ENCODE data around the gene VAMP8. TPM values are rescaled to one million over a fixed set of nuclear protein-coding genes. Genes with fewer than 3 reads are reported as not detected.

The VAMP8 gene
- 86.1 and 89.6 TPM in 2 replicates for total RNA-seq

DNA sequence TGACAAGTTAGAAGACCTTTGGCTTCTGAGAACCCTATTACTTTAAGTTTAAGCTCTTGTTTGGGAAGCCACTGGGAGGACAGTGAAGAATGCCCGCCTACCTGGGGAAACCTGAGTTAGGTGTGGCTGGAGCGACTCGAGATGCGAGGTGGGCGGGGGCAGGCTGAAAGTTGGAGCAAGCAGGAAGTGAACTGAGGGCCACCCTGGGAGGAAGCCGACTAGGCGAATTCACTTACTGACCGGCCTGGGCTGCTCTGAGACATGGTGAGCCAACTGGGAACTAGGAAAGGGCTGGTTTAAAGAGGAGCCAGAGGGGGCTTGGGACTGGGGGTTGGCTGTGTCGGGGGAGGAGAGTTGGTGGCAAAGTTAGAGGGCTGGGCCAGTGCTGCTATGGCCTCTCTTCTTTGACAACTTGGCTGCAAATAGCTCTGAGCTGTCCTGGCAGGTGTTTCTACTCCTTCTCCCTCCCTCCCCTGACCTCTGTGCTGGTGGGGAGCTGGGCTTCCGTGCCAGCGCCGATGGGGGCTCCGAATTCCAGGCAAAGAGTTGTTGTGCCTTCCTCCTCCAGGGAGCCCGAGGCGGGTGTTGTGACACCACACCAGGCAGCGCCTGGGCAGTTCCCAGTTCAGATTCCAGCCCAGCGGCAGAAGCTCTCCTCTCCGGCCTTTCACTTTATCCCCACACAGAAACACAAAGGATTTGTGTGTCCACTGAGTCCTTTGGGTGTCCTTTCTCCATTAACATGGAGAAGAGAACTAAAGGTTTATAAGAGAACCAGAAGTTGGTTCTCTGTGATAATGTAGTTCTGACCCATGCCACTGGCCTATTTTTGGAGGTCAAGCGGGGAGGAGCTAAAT, at the start of gene VAMP8:
VAMP8 (plus strand) TSS at position 201 of the 857 bp plus-strand sequence; CDS start at position 262, 61 bp downstream.
- DNase-seq (ENCODE audit: low spot score) = peak; percentile 52
- Mint-ChIP-seq H3K4me1 (ENCODE audit: low read depth) (peaks cover 35% of the 10 kb centered on the region), H3K27me3 (ENCODE audit: insufficient read depth) (peaks cover 3% of the 10 kb centered on the region), H3K27ac (peak within 1 kb of the TSS; percentile 86), H3K4me3 (peak within 1 kb of the TSS; percentile 91), H3K9me3 (no peaks in the 10 kb centered on the region), H3K36me3 (ENCODE audit: low read depth) (peaks cover 17% of the 10 kb centered on the region)
- intact Hi-C loops (cut with micrococcal nuclease) = loop anchor here (1.0 to 2.0 kb wide), 2 partner anchors 16 to 17 kb away; partner anchors contain the start of genes GGCX and RNF181

DNA sequence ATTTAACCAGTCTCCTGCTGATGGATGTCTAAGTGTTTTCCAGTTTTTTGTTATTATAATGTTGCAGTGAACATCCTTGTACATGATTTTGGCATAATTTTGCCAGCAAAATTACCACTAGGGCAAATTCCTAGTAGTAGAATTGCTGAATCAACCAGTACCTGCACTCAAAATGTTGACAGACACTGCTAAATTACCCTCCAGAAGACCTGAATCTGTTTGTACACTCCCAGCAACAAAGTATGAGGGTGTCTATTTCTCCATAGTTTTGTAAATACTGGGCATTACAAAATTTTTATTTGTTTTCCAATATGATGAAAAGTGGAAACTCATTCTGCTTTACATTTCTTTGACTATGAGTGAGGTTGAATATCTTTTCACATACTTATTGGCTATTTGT, 49.6 kb upstream of the VAMP8 start:
- Mint-ChIP-seq H3K9me3 (no peaks in the 10 kb centered on the region), H3K27me3 (ENCODE audit: insufficient read depth) (peaks cover 22% of the 10 kb centered on the region), H3K36me3 (ENCODE audit: low read depth) (no peaks in the 10 kb centered on the region), H3K4me1 (ENCODE audit: low read depth) (no peaks in the 10 kb centered on the region), H3K27ac (no peak overlapping the region), H3K4me3 (no peak overlapping the region)
- intact Hi-C loops (cut with micrococcal nuclease) = no loop called here
- no peak for DNase-seq (ENCODE audit: low spot score)

DNA sequence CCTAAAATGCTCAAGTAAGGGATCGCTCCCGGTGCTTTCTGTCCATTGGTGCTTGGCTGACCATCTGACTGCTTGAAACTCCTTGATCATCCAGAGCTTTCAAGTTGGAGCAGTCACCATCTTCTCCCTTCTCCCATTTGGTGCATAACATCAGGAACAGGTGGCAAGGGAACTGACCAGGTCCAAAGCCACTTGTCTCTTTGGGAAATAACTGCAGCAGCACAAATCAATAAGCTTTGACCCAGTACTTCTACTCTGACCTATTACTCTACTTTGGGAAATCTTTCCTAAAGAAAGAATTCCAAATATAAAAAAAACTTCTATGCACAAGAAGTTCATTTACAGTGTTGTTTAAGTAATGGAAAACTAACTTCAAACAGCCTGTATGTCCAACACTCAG, 49.0 kb upstream of the VAMP8 start:
- intact Hi-C loops (cut with micrococcal nuclease) = no loop called here
- no peak overlapping the region for H3K27ac Mint-ChIP-seq
- no peaks in the 10 kb centered on the region for H3K4me1 Mint-ChIP-seq (ENCODE audit: low read depth)

DNA sequence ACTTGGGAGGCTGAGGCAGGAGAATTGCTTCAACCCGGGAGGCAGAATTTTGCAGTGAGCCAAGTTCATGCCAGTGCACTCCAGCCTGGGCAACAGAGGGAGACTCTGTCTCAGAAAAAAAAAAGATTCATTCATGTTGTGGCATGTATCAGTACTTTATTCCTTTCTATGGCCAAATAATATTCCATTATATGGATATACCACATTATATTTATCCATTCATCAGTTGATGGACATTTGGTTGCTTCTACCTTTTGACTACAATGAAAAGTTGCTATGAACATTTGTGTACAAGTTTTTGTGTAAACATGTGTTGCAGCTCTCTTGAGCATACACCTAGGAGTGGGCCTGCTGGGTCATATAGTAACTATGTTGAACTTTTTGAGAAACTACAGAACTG, 47.6 kb upstream of the VAMP8 start:
- H3K27me3 Mint-ChIP-seq (ENCODE audit: insufficient read depth) = peaks cover 22% of the 10 kb centered on the region
- no peak overlapping the region for H3K4me3 Mint-ChIP-seq

More for the DNA sequence above, 49.0 kb upstream of the VAMP8 start:
- Mint-ChIP-seq H3K27me3 (ENCODE audit: insufficient read depth) (peaks cover 22% of the 10 kb centered on the region), H3K36me3 (ENCODE audit: low read depth) (no peaks in the 10 kb centered on the region), H3K9me3 (no peaks in the 10 kb centered on the region), H3K4me3 (no peak overlapping the region)
- DNase-seq (ENCODE audit: low spot score) = no peak

GRCh38 chr2:85531589-85531988, 45.8 kb upstream of the VAMP8 start:
- Mint-ChIP-seq H3K36me3 (ENCODE audit: low read depth) (peaks cover 2% of the 10 kb centered on the region), H3K4me1 (ENCODE audit: low read depth) (peaks cover 4% of the 10 kb centered on the region), H3K27me3 (ENCODE audit: insufficient read depth) (peaks cover 20% of the 10 kb centered on the region), H3K9me3 (no peaks in the 10 kb centered on the region), H3K27ac (no peak overlapping the region), H3K4me3 (no peak overlapping the region)
- intact Hi-C loops (cut with micrococcal nuclease) = no loop called here
- no peak for DNase-seq (ENCODE audit: low spot score)

More for the DNA sequence above, 47.6 kb upstream of the VAMP8 start:
- no peak overlapping the region for H3K27ac Mint-ChIP-seq
- intact Hi-C loops (cut with micrococcal nuclease) = no loop called here
- DNase-seq (ENCODE audit: low spot score) = no peak
- H3K9me3 Mint-ChIP-seq = no peaks in the 10 kb centered on the region
- H3K4me1 Mint-ChIP-seq (ENCODE audit: low read depth) = no peaks in the 10 kb centered on the region
- H3K36me3 Mint-ChIP-seq (ENCODE audit: low read depth) = no peaks in the 10 kb centered on the region

DNA sequence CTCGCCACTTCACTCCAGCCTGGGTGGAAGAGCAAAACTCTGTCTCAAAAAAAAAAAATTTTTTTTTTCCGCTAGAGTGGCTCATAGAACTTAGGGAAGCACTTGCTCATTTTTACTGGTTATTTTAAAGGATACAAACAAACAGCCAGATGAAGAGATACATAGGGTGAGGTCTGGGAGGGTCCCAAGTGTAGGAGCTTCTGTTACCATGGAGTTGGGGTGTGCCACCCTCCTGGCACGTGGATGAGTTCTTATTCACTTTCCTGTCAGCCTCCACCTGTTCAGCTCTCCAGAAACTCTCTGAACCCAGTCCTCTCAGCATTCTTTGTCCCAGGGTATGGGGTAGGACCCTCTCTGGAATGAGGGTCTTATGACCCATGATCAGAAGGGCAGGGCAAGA, 43.3 kb upstream of the VAMP8 start:
- Mint-ChIP-seq H3K4me3 (no peak overlapping the region), H3K9me3 (no peaks in the 10 kb centered on the region), H3K4me1 (ENCODE audit: low read depth) (peaks cover 21% of the 10 kb centered on the region), H3K36me3 (ENCODE audit: low read depth) (peaks cover 4% of the 10 kb centered on the region), H3K27ac (no peak overlapping the region), H3K27me3 (ENCODE audit: insufficient read depth) (peaks cover 7% of the 10 kb centered on the region)
- no peak for DNase-seq (ENCODE audit: low spot score)
- intact Hi-C loops (cut with micrococcal nuclease) = no loop called here

- Mint-ChIP-seq H3K9me3 (no peaks in the 10 kb centered on the region), H3K36me3 (ENCODE audit: low read depth) (peaks cover 6% of the 10 kb centered on the region), H3K27ac (no peak overlapping the region), H3K4me1 (ENCODE audit: low read depth) (peaks cover 21% of the 10 kb centered on the region), H3K27me3 (ENCODE audit: insufficient read depth) (peaks cover 3% of the 10 kb centered on the region), H3K4me3 (no peak overlapping the region)
- intact Hi-C loops (cut with micrococcal nuclease) = loop anchor here (5.0 kb wide), 1 partner anchor 572 kb away; the partner anchor contains the start of genes POLR1A and PTCD3
- DNase-seq (ENCODE audit: low spot score) = no peak
Measured at GRCh38 chr2:85534881-85535280, 42.5 kb upstream of the VAMP8 start.

- Mint-ChIP-seq H3K4me1 (ENCODE audit: low read depth) (peaks cover 35% of the 10 kb centered on the region), H3K36me3 (ENCODE audit: low read depth) (peaks cover 22% of the 10 kb centered on the region), H3K27ac (no peak overlapping the region), H3K27me3 (ENCODE audit: insufficient read depth) (no peaks in the 10 kb centered on the region), H3K4me3 (no peak overlapping the region), H3K9me3 (no peaks in the 10 kb centered on the region)
- intact Hi-C loops (cut with micrococcal nuclease) = loop anchor here (5.0 kb wide), 1 partner anchor 571 kb away; the partner anchor contains the start of genes POLR1A and PTCD3
- DNase-seq (ENCODE audit: low spot score) = no peak
Measured at GRCh38 chr2:85536479-85536878, 40.9 kb upstream of the VAMP8 start.

DNA sequence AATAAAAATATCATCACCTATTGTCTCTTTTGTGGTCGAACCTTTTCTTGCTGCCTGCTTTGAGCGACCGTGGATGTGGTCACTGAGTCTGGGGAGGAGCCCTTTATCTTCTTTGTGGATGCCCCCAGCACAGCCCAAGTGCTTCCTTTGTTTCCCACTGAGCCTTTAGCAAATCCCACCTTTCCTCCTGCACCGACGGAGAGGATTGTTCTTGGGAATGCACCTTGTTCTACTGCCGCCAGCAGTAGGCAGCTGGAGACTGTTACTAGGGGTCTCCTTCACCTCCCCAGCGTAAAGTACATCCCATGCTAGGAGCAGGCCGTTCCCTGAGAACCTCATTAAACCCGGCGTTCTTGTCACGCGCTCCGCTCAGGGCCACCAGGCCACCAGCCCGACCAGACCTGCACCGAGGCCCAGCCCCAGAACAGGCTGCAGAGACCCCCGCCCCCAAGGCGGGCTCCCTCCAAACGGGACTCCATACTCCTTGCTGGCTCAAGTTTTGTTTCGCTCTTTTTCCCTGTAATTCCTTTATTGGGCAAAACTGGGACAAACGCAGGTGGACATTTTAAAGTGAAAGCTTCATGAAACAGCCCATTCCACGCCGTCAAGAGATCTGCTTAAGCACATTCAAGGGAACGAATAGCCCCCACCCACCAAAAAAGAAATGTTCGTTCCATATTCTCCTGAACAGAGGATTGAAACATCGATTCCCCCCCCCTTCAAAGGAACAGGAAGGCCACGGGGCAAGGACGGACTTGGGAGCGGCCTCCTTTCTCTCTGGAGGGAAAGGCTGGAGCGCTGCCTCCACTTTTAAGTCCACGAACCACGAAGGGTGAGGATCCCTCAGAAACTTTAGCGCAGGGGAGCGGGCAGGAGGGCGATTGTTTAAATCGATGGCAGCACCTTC, 39.5 kb upstream of the VAMP8 start:
- H3K27me3 Mint-ChIP-seq (ENCODE audit: insufficient read depth) = no peaks in the 10 kb centered on the region
- peak; percentile 8 for DNase-seq (ENCODE audit: low spot score)
- peaks cover 36% of the 10 kb centered on the region for H3K36me3 Mint-ChIP-seq (ENCODE audit: low read depth)
- H3K9me3 Mint-ChIP-seq = no peaks in the 10 kb centered on the region
- peak overlapping the region; percentile 99 for H3K4me3 Mint-ChIP-seq
- intact Hi-C loops (cut with micrococcal nuclease) = loop anchor here (1.0 to 5.0 kb wide), 5 partner anchors 47 to 569 kb away; partner anchors contain the start of genes ELMOD3, POLR1A, PTCD3 and RETSAT
- H3K4me1 Mint-ChIP-seq (ENCODE audit: low read depth) = peaks cover 49% of the 10 kb centered on the region
- peak overlapping the region; percentile 97 for H3K27ac Mint-ChIP-seq

- intact Hi-C loops (cut with micrococcal nuclease) = loop anchor here (1.0 to 5.0 kb wide), 10 partner anchors 14 to 569 kb away; partner anchors contain the start of genes ELMOD3, GGCX, POLR1A and PTCD3
- Mint-ChIP-seq H3K4me3 (peak within 1 kb of the TSS; percentile 99), H3K27ac (peak within 1 kb of the TSS; percentile 97), H3K27me3 (ENCODE audit: insufficient read depth) (no peaks in the 10 kb centered on the region), H3K4me1 (ENCODE audit: low read depth) (peaks cover 56% of the 10 kb centered on the region), H3K9me3 (no peaks in the 10 kb centered on the region), H3K36me3 (ENCODE audit: low read depth) (peaks cover 45% of the 10 kb centered on the region)
- DNase-seq (ENCODE audit: low spot score) = peak; percentile 88
Measured at GRCh38 chr2:85538507-85539360, 38.7 kb upstream of the VAMP8 start, which contains the start of gene MAT2A. Gene MAT2A (plus strand): TSS chr2:85539168. CDS start chr2:85539288, 120 bp downstream.

GRCh38 chr2:85539361-85540132, 37.8 kb upstream of the VAMP8 start:
- Mint-ChIP-seq H3K27ac (peak overlapping the region; percentile 97), H3K27me3 (ENCODE audit: insufficient read depth) (no peaks in the 10 kb centered on the region), H3K4me1 (ENCODE audit: low read depth) (peaks cover 63% of the 10 kb centered on the region), H3K4me3 (peak overlapping the region; percentile 99), H3K9me3 (no peaks in the 10 kb centered on the region), H3K36me3 (ENCODE audit: low read depth) (peaks cover 52% of the 10 kb centered on the region)
- peak; percentile 68 for DNase-seq (ENCODE audit: low spot score)
- intact Hi-C loops (cut with micrococcal nuclease) = loop anchor here (1.0 to 5.0 kb wide), 9 partner anchors 13 to 568 kb away; partner anchors contain the start of genes GGCX, POLR1A, PTCD3 and TMEM150A

Data from activated T-helper 1 cell treated with anti-CD3 and anti-CD28 coated beads, Interleukin-12 subunit alpha, Interleukin-12 subunit beta, Interleukin-2, Interleukin-4 antibody, amounts not matched to agents 30 ng/mL and 10 ng/mL and 1 ng/mL, durations not matched to agents 14 hours and 24 hours and 36 hours (primary cell).